ENCODE measurements around the gene NDUFB11.
"Not testable (repeated sequence)": the region's sequence is repeated elsewhere in the genome, so short reads cannot be mapped to it uniquely, and the experiment has no call there.

The NDUFB11 gene

GRCh38 chrX:47146121-47146935, 1.8 kb upstream of the NDUFB11 start:
- DNase-seq (ENCODE audit: low read depth): no peak

DNA sequence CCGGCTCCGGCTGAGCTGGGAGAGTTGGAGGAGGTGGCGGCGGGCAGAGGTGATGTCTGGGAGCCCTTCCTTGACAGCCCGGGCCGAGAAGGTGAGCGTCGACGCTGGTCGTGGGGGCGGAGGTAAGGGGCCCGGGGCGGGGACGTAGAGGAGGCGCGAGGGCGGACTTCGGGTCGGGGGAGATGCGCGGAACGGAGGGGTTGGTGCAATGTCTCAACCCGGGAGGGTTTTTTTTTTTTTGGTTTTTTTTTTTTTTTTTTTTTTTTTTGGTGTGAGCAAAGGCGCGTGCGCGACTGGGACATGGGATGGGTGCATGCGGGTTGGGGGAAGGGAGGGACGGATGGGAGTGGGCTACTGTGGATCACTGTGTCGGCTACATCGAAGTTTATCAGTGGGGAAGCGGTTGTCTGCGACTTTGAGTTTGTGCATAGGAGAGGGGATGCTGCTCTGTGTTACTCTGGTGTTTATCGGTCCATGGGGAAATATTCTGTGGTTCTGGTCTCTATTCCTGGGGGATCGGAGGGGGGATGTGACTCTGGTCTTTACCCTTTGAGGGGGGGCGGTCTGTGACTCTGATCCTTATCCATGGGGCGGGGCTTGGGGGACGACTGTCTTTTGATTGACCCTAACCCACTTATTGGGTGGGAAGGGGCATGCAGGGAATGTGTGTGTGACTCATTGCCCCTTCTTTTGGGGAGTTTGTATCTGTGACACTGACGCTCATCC, 1.1 kb upstream of the NDUFB11 start:
- DNase-seq (ENCODE audit: low read depth): no peak

DNA sequence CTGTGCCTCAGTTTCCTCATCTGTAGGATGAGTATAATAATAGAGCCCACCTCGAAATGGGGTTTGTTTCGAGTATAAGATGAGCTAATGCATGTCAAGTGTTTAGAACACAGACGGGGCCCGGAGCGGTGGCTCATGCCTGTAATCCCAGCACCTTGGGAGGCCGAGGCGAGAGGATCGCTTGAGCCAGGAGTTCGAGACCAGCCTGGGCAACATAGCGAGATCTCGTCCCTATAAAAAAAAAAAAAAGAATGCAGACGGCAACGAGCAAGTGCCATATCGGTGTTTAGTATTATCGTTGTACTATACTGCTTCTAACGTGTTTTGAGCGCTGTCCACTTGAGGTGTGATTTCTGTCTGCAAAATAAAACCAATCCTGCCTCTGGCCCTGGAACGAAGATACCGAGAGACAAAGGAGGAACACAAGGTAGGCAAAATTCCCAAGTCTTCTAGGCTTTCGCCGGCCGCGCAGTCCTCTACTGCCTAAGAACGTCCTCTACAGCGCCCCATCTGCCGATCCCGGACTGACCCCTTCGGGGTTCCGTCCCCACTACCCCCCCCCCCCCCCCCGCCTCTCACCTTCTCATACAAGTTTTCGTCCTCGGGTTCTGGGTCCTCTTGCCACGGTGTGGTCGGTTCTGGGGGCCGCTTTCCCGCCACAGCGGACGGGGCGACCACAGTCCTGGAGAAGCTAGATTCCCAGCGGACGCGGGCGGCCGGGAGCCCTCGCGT, 442 bp downstream of the NDUFB11 start:
- no peak for DNase-seq (ENCODE audit: low read depth)

GRCh38 chrX:47138171-47138570, 6.3 kb downstream of the NDUFB11 start:
- no peak for DNase-seq (ENCODE audit: low read depth)

DNA sequence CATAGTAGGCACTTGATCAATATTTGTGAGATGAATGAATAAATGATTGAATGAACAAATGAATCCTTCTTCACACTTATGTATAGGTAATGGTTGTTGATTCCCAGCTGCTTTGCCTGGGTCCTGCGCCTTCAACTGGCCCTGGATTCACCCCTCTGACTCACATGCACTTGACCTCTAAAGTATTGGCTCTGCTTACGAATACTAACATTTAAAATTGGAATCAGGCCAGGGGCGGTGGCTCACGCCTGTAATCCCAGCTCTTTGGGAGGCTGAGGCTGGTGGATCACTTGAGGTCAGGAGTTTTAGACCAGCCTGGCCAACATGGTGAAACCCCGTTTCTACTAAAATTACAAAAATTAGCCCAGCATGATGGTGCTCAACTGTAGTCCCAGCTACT, 8.9 kb downstream of the NDUFB11 start:
- not testable (repeated sequence) for DNase-seq (ENCODE audit: low read depth)

GRCh38 chrX:47133493-47133892, 11.0 kb downstream of the NDUFB11 start:
- DNase-seq (ENCODE audit: low read depth): no peak

- no peak for DNase-seq (ENCODE audit: low read depth)
Measured at GRCh38 chrX:47129899-47130358, 14.6 kb downstream of the NDUFB11 start.

DNA sequence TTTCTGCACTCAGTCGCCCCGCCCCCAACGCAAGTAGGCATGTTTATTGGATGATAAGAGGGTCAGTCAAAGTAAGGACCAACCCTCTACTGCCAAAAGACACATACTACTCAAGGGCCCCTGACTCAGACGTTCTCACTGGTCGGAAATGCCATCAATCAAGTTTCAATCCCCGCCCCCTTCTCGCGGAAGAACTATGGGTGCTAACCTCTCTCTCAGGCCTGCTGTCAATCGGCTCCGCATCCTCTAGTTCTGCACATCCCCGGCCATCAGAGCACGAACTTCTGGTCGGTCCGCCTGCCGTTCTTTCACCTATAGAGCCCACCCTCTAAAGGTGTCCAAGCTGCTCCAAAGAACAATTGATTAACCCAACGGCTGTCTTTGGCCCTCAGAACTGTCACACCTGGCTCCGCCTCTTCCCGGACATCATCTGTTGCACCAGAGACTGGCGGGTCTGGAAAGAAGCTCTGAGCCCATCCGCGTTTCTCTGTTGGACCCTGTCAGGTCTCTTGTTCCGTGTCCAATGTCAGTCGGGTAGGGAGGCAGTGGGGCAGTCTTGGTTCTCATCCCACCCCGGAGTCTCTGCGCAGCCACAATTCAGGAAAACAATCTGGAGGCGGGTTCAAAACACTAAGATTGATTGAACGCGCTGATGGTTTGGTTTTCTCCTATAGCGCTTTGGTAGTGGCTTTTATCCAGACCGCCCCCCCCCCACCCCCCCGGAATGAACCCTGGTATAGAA, 15.2 kb downstream of the NDUFB11 start:
- DNase-seq (ENCODE audit: low read depth): peak; percentile 81

- DNase-seq (ENCODE audit: low read depth): not testable (repeated sequence)
Measured at GRCh38 chrX:47124466-47124865, 20.0 kb downstream of the NDUFB11 start.

DNA sequence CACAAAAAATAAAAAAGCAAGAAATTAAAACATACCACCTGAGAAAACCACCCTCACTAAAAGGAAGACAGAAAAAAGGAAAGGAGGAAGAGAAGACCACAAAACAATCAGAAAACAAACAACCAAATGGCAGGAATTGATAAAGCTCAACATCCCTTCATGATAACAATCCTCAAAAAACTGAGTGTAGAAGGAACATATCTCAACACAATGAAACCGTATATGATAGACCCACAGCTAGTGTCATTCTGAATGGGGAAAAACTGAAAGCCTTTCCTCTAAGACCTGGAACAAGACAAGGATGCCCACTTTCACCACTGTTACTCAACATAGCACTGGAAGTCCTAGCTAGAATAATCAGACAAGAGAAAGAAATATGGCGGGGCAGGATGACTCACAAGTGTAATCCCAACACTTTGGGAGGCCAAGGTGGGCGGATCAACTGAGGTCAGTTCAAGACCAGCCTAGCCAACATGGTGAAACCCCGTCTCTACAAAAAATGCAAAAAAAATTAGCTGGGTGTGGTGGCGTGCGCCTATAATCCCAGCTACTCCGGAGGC, 27.9 kb downstream of the NDUFB11 start:
- DNase-seq (ENCODE audit: low read depth): not testable (repeated sequence)

DNA sequence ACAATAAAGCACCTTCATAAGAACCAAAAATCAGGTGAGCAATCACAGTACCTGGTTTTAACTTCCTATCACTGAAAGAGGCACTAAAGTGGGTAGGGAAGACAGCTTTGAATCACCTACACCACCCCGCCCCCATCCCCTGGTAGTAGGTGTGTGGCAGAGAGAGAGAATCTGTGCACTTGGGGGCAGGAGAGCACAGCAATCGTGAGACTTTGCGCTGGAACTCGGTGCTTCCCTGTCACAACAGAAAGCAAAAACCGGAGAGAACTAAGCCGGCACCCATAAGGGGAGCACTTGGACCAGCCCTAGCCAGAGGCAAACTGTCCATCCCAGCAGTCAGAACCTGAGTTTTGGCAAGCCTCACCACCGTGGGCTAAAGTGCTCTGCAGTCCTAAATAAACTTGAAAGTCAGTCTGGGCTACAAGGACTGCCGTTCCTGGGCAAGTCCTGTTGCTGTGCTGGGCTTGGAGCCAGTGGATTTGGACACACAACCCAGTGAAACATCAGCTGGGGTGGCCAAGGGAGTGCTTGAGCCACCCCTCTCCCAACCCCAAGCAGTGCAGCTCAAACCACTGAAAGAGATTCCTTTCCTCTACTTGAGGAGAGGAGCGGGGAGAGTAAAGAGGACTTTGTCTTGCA, 32.1 kb downstream of the NDUFB11 start:
- no peak for DNase-seq (ENCODE audit: low read depth)

DNA sequence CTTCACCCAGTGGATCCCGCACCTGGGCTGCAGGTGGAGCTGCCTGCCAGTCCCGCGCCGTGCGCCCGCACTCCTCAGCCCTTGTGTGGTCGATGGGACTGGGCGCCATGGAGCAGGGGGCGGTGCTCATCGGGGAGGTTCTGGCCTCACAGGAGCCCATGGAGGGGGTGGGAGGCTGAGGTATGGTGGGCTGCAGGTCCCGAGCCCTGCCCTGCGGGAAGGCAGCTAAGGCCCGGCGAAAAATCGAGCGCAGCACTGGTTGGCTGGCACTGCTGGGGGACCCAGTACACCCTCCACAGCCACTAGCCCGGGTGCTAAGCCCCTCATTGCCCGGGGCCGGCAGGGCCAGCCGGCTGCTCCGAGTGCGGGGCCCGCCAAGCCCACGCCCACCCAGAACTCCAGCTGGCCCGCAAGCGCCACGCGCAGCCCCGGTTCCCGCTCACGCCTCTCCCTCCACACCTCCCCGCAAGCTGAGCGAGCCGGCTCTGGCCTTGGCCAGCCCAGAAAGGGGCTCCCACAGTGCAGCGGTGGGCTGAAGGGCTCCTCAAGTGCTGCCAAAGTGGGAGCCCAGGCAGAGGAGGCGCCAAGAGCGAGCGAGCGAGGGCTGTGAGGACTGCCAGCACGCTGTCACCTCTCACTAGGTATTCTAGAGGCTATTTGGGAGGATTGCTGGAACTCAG, 33.4 kb downstream of the NDUFB11 start:
- DNase-seq (ENCODE audit: low read depth): not testable (repeated sequence)

DNA sequence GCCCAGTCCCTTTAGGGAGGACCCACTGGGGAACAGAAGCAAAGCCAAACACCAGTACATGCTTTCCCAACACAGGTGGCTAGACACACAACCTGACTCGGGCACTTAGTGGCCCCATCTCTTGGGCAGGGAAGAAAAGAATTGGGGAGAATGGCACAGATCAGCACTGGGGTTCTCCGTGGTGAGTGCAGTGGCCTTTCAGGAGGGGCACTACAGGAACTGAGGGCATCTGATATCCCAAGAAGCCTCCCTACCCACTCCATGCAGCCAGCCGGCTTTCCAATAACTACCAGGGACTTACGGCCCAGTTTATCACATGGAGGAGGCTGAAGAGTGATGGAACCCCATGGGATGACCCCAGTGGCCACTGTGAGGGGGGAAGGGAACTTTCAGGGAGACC, 43.3 kb downstream of the NDUFB11 start:
- no peak for DNase-seq (ENCODE audit: low read depth)

DNA sequence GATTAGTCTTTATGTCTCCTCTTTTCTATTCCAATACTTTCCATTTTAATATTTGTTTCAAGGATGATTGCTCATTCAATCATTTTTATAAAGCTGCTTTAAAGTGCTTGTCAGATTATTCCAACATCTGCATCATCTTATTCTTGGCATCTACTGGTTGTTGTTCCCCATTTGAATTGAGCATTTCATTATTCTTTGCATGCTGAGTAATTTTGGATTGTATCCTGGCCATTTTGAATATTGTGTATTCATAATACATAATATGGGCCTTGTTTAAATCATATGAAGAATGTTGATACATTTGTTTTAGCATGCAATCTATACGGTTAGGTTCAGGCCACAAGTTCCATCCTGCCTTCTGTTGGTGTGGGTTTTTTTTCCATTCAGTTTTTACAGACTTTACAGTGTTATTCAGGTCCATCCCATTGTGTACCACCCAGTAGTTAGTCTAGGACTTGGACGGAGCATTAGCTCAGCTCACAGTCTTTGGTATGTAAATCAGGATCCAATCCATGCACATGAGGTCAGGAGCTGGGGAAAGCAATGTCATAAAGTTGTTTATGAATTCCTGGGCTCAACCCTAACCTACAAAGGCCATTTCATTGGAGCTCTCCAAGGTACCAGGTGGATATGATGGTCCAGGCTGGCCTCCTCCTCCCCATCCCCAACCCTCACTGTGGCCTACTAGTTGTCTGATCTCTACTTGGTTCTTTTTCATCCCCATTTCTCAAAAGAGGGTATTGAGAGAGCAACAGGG, 46.0 kb downstream of the NDUFB11 start:
- DNase-seq (ENCODE audit: low read depth): no peak

GRCh38 chrX:47097018-47097417, 47.5 kb downstream of the NDUFB11 start:
- DNase-seq (ENCODE audit: low read depth): no peak

DNA sequence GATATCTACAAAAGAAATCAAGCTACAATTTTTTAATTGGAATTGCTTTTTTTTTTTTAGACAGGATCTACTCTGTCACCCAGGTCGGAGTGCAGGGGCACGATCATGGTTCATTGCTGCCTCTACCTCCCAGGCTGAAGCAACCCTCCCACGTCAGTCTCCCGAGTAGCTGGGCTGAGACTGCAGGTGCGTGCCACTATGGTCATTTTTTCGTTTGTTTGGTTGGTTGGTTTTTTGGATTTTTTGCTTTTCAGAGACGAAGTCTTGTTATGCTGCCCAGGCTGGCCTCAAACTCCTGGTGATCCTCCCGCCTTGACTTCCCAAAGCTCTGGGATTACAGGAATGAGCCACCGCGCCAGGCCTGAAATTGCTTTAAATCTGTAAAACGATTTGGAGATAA, 50.6 kb downstream of the NDUFB11 start:
- DNase-seq (ENCODE audit: low read depth): no peak

GRCh38 chrX:47093248-47093647, 51.3 kb downstream of the NDUFB11 start:
- DNase-seq (ENCODE audit: low read depth): no peak
